HG03457 (cell line): ENCODE data around the gene SCAMP3.
A peak's percentile ranks its signal among the peaks of the same experiment; 100 is the strongest.

Experiments used
- ATAC-seq: cut with Tn5 transposase; IDR thresholded peaks from one replicate; pipeline ENCODE4 v1.9.1; 2021; ENCODE audit warnings: moderate number of reproducible peaks; ENCODE audit not compliant: unreplicated experiment

Gene SCAMP3

DNA sequence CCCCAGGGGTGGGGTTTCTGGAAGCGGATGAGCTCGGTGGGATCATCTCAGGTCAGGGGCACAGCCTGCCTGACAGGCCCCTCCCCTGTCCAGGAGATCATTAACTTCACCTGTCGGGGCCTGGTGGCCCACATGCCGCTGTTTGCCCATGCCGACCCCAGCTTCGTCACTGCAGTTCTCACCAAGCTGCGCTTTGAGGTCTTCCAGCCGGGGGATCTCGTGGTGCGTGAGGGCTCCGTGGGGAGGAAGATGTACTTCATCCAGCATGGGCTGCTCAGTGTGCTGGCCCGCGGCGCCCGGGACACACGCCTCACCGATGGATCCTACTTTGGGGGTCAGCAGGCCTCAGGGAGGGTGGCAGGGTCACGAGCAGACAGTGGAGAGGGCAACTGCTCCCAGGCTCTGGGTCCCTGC is 23.5 kb upstream of the SCAMP3 start:
- ATAC-seq: no peak

DNA sequence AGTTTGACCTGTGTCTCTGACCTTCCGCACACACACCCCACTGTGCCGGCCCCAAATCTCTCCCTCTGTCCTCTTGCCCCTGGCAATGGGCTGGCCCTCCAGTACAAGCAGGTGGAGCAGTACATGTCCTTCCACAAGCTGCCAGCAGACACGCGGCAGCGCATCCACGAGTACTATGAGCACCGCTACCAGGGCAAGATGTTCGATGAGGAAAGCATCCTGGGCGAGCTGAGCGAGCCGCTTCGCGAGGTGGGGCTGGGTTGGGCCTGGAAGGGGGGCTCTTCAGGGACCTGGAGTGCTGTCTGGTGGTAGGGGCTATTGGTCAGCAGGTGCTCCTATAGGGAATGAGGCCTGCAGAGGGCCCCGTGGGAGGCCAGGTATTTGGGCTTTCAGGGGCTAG is 22.9 kb upstream of the SCAMP3 start:
- ATAC-seq: no peak

DNA sequence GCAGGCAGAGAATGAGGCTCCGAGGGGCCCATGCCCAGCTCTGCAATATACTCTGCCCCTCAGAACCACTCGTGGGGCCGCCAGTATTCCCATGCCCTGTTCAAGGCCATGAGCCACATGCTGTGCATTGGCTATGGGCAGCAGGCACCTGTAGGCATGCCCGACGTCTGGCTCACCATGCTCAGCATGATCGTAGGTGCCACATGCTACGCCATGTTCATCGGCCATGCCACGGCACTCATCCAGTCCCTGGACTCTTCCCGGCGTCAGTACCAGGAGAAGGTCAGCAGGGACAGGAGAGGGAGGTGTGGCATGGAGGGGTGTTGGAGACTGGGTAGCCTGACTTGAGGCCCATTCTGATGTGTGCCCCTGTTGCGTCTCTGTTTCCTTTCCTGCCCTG is 22.3 kb upstream of the SCAMP3 start:
- ATAC-seq: no peak

DNA sequence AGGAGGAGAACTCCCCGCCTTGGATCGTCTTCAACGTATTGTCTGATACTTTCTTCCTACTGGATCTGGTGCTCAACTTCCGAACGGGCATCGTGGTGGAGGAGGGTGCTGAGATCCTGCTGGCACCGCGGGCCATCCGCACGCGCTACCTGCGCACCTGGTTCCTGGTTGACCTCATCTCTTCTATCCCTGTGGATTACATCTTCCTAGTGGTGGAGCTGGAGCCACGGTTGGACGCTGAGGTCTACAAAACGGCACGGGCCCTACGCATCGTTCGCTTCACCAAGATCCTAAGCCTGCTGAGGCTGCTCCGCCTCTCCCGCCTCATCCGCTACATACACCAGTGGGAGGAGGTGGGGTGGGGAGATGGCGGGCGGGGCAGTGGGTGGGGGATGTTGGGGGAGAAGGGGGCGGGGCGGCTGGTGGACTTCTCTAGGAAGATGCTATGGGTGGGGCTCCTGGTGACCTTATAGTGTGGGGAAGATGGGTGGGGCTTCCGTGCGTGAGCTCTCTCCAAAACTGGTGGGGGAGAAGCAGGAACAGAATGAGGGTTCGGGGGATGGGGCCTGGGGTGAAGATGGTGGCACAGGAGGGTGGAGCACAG is 20.4 kb upstream of the SCAMP3 start:
- no peak for ATAC-seq

DNA sequence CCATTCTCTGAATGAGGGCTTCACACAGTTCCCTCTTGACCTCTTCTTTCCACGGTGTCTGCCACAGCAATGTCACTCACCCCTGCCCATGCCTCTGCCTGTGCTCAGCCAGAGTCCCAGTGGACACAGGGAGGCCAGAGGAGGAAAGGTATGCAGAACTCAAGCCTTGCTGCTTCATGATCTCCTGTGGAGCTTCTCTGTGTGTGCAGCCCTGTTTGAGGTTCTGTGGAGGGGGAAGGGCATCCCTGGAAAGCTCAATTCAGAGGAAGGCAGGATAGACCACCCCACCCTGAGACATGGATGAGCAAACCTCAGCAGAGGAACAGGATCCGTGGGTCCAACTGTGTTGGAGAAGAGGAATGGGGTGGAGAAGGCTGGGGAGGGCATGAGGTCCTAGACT is 17.1 kb upstream of the SCAMP3 start:
- no peak for ATAC-seq

- ATAC-seq: no peak
Observed at GRCh38 chr1:155278689-155279160, 16.6 kb upstream of the SCAMP3 start.

- no peak for ATAC-seq
Observed at GRCh38 chr1:155277902-155278688, 15.9 kb upstream of the SCAMP3 start.

DNA sequence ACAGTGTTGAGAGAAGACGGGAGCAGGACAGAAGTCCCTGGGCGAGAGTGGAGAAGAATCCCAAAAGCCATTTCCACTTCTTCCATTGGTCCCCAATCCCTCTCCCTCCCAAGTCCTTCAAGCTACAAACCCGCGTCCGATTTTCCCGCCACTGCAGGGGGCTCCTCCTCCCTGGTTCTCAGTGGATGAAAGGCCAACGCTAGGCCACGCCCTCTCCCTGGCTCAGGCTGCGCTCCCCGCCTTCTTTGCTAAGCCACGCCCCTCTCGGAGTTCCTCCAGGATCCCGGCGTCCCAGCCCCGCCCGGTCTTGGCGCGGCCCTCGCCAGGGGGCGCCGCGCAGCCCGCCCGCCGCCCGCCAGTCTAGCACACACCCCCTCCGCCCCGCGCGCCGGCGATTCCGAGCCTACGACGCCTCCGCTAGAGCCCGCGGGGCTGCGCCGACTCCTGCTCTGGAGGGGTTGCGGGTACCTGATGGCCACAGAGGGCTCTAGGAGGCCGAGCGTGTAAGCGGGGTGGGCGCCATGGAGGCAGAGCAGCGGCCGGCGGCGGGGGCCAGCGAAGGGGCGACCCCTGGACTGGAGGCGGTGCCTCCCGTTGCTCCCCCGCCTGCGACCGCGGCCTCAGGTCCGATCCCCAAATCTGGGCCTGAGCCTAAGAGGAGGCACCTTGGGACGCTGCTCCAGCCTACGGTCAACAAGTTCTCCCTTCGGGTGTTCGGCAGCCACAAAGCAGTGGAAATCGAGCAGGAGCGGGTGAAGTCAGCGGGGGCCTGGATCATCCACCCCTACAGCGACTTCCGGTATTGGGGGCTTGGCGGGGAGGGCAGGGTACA is 15.1 kb upstream of the SCAMP3 start, which contains the start of gene HCN3:
Gene HCN3, plus strand, starts transcription at position 394 of the 832 bp plus-strand sequence. Its CDS starts 128 bp downstream, at position 522.
- peak; percentile 55 for ATAC-seq

GRCh38 chr1:155273343-155274245 is 11.4 kb upstream of the SCAMP3 start, which contains the start of gene CLK2:
CLK2 (minus strand) TSS chr1:155273504; CDS start chr1:155270977, 2,527 bp downstream.
- peak; percentile 54 for ATAC-seq

- ATAC-seq: peak; percentile 23
Observed at GRCh38 chr1:155272466-155273342, 10.5 kb upstream of the SCAMP3 start.

GRCh38 chr1:155269381-155269780 is 7.2 kb upstream of the SCAMP3 start:
- no peak for ATAC-seq

DNA sequence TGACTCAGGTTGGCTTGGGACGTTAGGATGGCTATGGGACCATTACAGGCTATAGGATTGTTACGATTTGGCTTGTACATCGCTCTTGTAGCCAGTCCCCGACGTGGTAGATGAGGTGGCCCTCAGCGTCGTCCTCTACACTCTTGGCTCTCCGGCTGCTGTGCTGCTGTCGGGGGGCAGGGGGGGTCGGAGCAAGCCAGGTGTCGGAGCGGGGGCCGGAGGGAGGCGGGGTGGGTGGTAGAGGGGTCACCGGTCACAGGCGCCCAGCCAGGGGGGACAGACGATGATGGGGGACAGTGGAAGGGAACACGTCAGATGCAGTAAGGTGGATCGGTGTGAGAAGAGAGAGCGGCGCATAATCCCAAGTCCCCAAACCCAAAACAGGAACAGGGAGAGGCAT is 6.5 kb upstream of the SCAMP3 start:
- no peak for ATAC-seq

- ATAC-seq: no peak
Observed at GRCh38 chr1:155267373-155267772, 5.2 kb upstream of the SCAMP3 start.

GRCh38 chr1:155266553-155266952 is 4.4 kb upstream of the SCAMP3 start:
- no peak for ATAC-seq

DNA sequence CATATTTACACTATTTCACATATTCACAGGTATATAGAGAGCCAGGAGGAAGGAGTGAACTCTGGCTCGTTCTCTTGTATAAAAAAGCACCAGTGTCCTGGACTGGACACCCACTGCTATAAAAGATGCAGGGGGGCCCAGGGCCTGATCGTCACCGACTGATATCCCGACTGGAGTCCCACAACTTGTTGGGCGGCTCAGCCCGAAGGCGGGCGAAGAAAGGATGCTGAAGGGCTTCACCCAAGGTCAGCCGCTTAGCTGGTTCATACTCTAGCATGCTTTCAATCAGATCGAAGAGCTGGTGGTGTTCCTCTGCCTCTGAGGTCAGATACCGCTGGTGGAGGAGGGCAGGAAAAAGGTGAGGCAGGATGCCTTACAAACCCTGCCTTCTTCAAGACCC is 907 bp upstream of the SCAMP3 start:
- no peak for ATAC-seq

DNA sequence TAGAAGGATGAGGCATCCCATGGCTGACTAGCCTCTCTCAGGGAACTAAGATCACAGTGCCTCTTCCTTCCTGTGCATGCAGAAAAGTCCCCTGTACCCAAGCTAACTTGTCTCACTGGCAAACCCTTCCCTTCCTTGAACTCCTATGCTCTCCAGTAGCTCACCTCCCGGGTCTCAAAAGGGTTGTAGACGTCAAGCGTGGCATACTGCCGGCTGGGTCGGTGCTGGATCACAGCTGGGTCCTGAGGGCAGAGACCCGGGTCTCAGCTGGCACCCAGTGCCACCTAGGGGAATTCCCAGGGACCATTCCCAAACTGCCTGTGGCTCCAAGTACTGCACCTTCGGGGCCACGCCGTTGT is 688 bp downstream of the SCAMP3 start:
- ATAC-seq: no peak

DNA sequence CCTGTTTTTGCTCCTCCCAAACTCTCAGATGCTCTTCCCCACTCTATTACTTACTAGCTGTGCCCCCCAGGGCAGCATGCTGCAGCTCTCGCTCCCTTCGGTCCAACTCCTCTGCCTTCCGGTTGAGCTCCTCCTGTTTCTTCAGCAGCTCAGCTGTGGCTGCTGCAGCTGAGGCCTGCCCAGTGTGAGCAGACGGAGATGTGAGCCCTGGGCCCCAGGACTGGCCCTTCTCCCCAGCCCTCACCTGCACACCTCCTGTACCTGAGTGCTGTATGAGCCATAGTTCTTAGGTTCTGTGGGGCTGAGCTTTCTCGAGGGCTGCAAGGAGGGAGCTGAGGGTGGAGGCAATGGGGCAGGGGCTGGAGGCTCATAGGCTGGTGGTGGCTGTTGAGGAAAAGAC is 1.9 kb downstream of the SCAMP3 start:
- ATAC-seq: no peak

DNA sequence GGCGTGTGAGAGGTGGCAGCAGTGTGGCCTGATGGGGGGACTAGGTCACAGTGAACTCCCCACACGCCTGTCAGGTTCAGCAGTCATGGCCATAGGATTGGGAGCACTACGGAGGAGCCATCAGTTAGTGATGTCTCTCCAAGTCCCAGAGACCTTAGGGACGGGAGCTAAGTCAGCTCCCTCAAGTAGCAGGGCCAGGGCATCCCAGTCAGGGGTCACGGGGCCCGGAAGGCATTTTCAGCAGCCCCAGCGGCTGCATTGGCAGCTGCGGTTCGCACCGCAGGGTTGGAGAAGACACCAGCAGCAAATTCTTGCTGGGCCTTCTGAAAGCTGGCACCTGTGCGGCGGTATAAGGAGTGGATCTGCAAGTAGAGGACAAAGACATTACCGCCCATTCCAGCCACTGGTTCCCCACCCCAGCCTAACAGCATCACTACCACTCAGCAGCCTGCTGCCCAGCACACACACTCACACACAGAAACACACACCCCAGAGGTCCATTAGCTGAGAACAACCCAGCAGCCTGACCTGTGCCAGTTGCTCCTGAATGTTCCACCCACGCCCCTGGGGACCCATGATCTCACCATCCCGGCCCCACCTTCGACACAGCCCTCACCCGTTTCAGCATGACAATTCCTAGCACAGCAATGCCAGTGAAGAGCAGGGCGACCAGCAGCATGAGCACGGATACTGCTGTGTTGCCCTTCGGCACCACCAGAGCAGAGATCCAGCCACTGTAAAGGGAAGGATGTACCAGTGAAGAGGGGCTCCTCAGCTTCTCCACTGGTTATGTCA is 5.9 kb downstream of the SCAMP3 start:
- no peak for ATAC-seq
